HG02938 (cell line): ENCODE data around the gene OR5H2.
"Not testable (repeated sequence)": the region's sequence is repeated elsewhere in the genome, so short reads cannot be mapped to it uniquely, and the experiment has no call there.

Experiments used
- ATAC-seq: cut with Tn5 transposase; IDR thresholded peaks from one replicate; pipeline ENCODE4 v1.9.1; 2021; ENCODE audit warnings: mild to moderate bottlenecking, moderate library complexity; ENCODE audit not compliant: unreplicated experiment

Gene OR5H2

GRCh38 chr3:98282205-98282604, at the start of gene OR5H2:
TSS of gene OR5H2 (plus strand) at chr3:98282505. CDS start at chr3:98282903, 398 bp downstream.
- no peak for ATAC-seq

- peak; percentile 46 for ATAC-seq
Measured at GRCh38 chr3:98233468-98233867, 48.8 kb upstream of the OR5H2 start.

- no peak for ATAC-seq
Measured at GRCh38 chr3:98240131-98240530, 42.2 kb upstream of the OR5H2 start.

GRCh38 chr3:98242155-98242554, 40.1 kb upstream of the OR5H2 start:
- ATAC-seq = no peak

- ATAC-seq = no peak
Measured at GRCh38 chr3:98243843-98244242, 38.5 kb upstream of the OR5H2 start.

- ATAC-seq = no peak
Measured at GRCh38 chr3:98246142-98246541, 36.2 kb upstream of the OR5H2 start.

- ATAC-seq = not testable (repeated sequence)
Measured at GRCh38 chr3:98256026-98256425, 26.3 kb upstream of the OR5H2 start.

- ATAC-seq = no peak
Measured at GRCh38 chr3:98259707-98260106, 22.6 kb upstream of the OR5H2 start.

GRCh38 chr3:98262046-98262445, 20.3 kb upstream of the OR5H2 start:
- ATAC-seq = no peak

- no peak for ATAC-seq
Measured at GRCh38 chr3:98263944-98264343, 18.4 kb upstream of the OR5H2 start, which contains the start of gene OR5H6. TSS of gene OR5H6 (plus strand) at chr3:98264244. CDS start at chr3:98264333, 89 bp downstream.

- no peak for ATAC-seq
Measured at GRCh38 chr3:98269846-98270245, 12.5 kb upstream of the OR5H2 start.

- no peak for ATAC-seq
Measured at GRCh38 chr3:98272126-98272525, 10.2 kb upstream of the OR5H2 start.

- ATAC-seq = no peak
Measured at GRCh38 chr3:98274914-98275313, 7.4 kb upstream of the OR5H2 start.

GRCh38 chr3:98290916-98291315, 8.6 kb downstream of the OR5H2 start:
- no peak for ATAC-seq

GRCh38 chr3:98291332-98291957, 9.1 kb downstream of the OR5H2 start:
- ATAC-seq = no peak

- ATAC-seq = no peak
Measured at GRCh38 chr3:98322101-98322500, 39.8 kb downstream of the OR5H2 start.

- ATAC-seq = no peak
Measured at GRCh38 chr3:98322686-98323085, 40.4 kb downstream of the OR5H2 start.

GRCh38 chr3:98323425-98323824, 41.1 kb downstream of the OR5H2 start:
- no peak for ATAC-seq

- ATAC-seq = no peak
Measured at GRCh38 chr3:98325055-98325454, 42.8 kb downstream of the OR5H2 start.

- ATAC-seq = no peak
Measured at GRCh38 chr3:98326105-98326893, 44.0 kb downstream of the OR5H2 start.

GRCh38 chr3:98326945-98327344, 44.6 kb downstream of the OR5H2 start:
- ATAC-seq = peak; percentile 63

- ATAC-seq = no peak
Measured at GRCh38 chr3:98328933-98329332, 46.6 kb downstream of the OR5H2 start.
